CD4-positive, alpha-beta T cell (primary cell): ENCODE results near the gene GPR35. TPM values are rescaled to one million over a fixed set of nuclear protein-coding genes. Genes with fewer than 3 reads are reported as not detected.
A peak's percentile ranks its signal among the peaks of the same experiment; 100 is the strongest.

ENCODE experiments used
- ATAC-seq: fragments of 200-7000 bp; cut with Tn5 transposase; one replicate; pipeline ENCODE4 v1.10.0; 2022; ENCODE audit warnings: mild to moderate bottlenecking; ENCODE audit not compliant: poor library complexity
- CTCF ChIA-PET: fragments of 350-600 bp; sonication (Branson Sonifier 250); formaldehyde crosslinking; loops from one replicate; lab custom pipeline; 2021; ENCODE audit warnings: antibody characterized with exemption, inconsistent platforms; lab: Charles Lee
- POLR2A ChIA-PET: fragments of 350-600 bp; sonication (Branson Sonifier 250); formaldehyde crosslinking; loops from one replicate; lab custom pipeline; 2021; ENCODE audit warnings: antibody characterized with exemption, inconsistent platforms; lab: Charles Lee
- DNase-seq, 14 experiments: peaks; one replicate each; pipeline ENCODE4 v3.0.0-alpha.2; 2013 to 2020; ENCODE audit warnings: mixed read lengths in 2 of 14
- H3K27ac ChIP-seq, 2 donors: one replicate each; pipeline versions ENCODE4 v1.5.1 to v1.7.0; 2013; ENCODE audit warnings: low read length in 2 of 2, low read depth in 1 of 2, mild to moderate bottlenecking in 1 of 2
- H3K27me3 ChIP-seq, 2 experiments: 1 replicate in 1 of 2; 2 replicates in 1 of 2; pipeline versions ENCODE4 v1.6.1 to v1.7.0; 2013; ENCODE audit warnings: low read length in 2 of 2, control low read depth in 1 of 2, mild to moderate bottlenecking in 1 of 2, moderate library complexity in 1 of 2; ENCODE audit not compliant: insufficient read depth in 2 of 2, control insufficient read depth in 1 of 2
- H3K36me3 ChIP-seq: one replicate; pipeline ENCODE4 v1.6.1; 2013; ENCODE audit warnings: low read length, control low read depth; ENCODE audit not compliant: insufficient read depth
- H3K4me1 ChIP-seq: one replicate; pipeline ENCODE4 v1.6.1; 2013; ENCODE audit warnings: low read length, control low read depth; ENCODE audit not compliant: insufficient read depth
- H3K4me3 ChIP-seq: one replicate; pipeline ENCODE4 v1.5.1; 2013; ENCODE audit warnings: mild to moderate bottlenecking, low read length, moderate library complexity
- H3K9me3 ChIP-seq, 2 experiments: 1 replicate in 1 of 2; 2 replicates in 1 of 2; pipeline versions ENCODE4 v1.6.1 to v1.7.0; 2013; ENCODE audit warnings: low read length in 2 of 2, mild to moderate bottlenecking in 2 of 2, control low read depth in 1 of 2, moderate library complexity in 1 of 2; ENCODE audit not compliant: control insufficient read depth in 1 of 2, insufficient read depth in 1 of 2
- H3K27ac Mint-ChIP-seq: one replicate; pipeline ENCODE4 v1.8.0; 2020; ENCODE audit warnings: mixed read lengths
- H3K27me3 Mint-ChIP-seq: one replicate; pipeline ENCODE4 v1.8.0; 2021; ENCODE audit warnings: mixed read lengths
- H3K36me3 Mint-ChIP-seq: one replicate; pipeline ENCODE4 v1.8.0; 2021; ENCODE audit warnings: low read depth, mixed read lengths
- H3K4me1 Mint-ChIP-seq: one replicate; pipeline ENCODE4 v1.8.0; 2021; ENCODE audit warnings: low read depth, mixed read lengths
- H3K4me3 Mint-ChIP-seq: one replicate; pipeline ENCODE4 v1.8.0; 2020; ENCODE audit warnings: mild to moderate bottlenecking, mixed read lengths
- H3K9me3 Mint-ChIP-seq: one replicate; pipeline ENCODE4 v1.8.0; 2020; ENCODE audit warnings: mixed read lengths
- CTCF ChIP-seq: fragments of 200-600 bp; IDR thresholded peaks from one replicate; pipeline ENCODE4 v1.8.0; 2022; ENCODE audit warnings: antibody characterized with exemption, mild to moderate bottlenecking
- intact Hi-C, 2 experiments: fragments of 100-400 bp; cut with DNase I in 1 of 2; cut with micrococcal nuclease in 1 of 2; formaldehyde crosslinking; loops; one replicate each; pipeline versions ENCODE4 v1.15.1 to v1.9.0; 2023 to 2025; cut with DNase I, micrococcal nuclease
- total RNA-seq, 174 experiments: library from RNA in 2 of 174; stranded (reverse) in 2 of 174; gene quantifications; one replicate each; pipeline ENCODE4 v1.2.3 and lab custom pipeline; 2021 to 2026

GPR35 gene
- total RNA-seq, 2 experiments from 2014 or later: 7.1 to 7.2 TPM

DNA sequence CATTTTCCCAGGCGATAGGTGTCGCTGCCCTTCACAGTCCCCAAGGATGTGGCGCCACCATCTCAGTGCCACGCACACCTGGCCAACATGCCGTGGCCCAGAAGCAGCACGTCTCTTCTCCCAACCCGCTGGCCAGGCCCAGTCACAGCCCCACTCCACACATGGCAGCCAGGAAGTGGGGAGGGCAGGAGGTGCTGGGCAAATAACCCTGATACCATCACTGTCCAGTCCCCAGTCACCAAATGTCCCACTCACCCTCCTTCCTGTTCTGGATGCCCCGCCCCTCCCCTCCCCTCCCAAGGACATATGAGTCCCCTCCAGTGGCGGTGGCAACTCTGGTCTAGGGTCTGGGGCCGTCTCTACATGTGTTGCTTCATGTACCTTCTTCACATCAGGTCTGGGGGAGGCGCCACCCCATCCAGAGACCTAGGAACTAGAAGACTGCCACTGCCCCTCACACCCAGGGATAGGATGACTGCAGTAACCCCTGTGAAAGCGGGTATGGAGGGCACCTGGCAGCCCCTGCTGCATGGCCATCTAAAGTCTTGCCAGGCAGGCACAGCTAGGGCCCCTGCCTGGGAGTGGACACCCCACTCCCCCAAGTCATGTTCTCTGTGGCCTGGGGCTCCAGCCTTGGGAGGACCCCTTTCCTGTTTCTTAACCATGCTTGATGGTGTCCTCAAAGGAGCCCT lies 46.1 kb upstream of the GPR35 start:
- H3K27ac ChIP-seq: peak overlapping the region; percentile 59 to 69
- H3K36me3 Mint-ChIP-seq: peaks cover 47% of the 10 kb centered on the region
- ATAC-seq: no peak

GRCh38 chr2:240579771-240580614 lies 45.3 kb upstream of the GPR35 start:
- Mint-ChIP-seq H3K9me3 (no peaks in the 10 kb centered on the region), H3K27ac (peak overlapping the region; percentile 77), H3K4me3 (peak overlapping the region; percentile 18), H3K36me3 (peaks cover 42% of the 10 kb centered on the region), H3K4me1 (peaks cover 33% of the 10 kb centered on the region), H3K27me3 (no peaks in the 10 kb centered on the region)
- no peak overlapping the region for H3K4me3 ChIP-seq
- DNase-seq (peak; percentile 68 to 93 (median 78)), ATAC-seq (peak; percentile 97)
- POLR2A ChIA-PET: interaction anchor here (0.9 to 2.0 kb wide), 6 partner anchors 9 to 43 kb away, joined by 3 to 51 read pairs (median 9); partner anchors contain the start of genes DUSP28 and RNPEPL1
- H3K9me3 ChIP-seq: no peaks in the 10 kb centered on the region
- intact Hi-C loops: loop anchor here (1.0 to 10.0 kb wide), 5 partner anchors 19 to 1055 kb away; partner anchors contain the start of genes ATG4B (in 1 of the 2), MTERF4 (in 1 of the 2) and THAP4 (in 1 of the 2)
- peaks cover 57% of the 10 kb centered on the region for H3K4me1 ChIP-seq
- CTCF ChIA-PET: interaction anchor here (0.6 to 2.0 kb wide), 12 partner anchors 9 to 69 kb away, joined by 3 to 54 read pairs (median 7); partner anchors contain the start of genes ANKMY1, DUSP28, GPR35 and RNPEPL1
- H3K36me3 ChIP-seq: peaks cover 38% of the 10 kb centered on the region
- TF ChIP-seq CTCF: peak; percentile 66
- peak overlapping the region; percentile 59 to 69 for H3K27ac ChIP-seq
- H3K27me3 ChIP-seq: no peaks in the 10 kb centered on the region

More for the DNA sequence above, 46.1 kb upstream of the GPR35 start:
- POLR2A ChIA-PET: interaction anchor here (0.9 to 2.0 kb wide), 5 partner anchors 10 to 28 kb away, joined by 3 to 51 read pairs (median 14); partner anchors contain the start of genes DUSP28 and RNPEPL1
- Mint-ChIP-seq H3K27ac (peak overlapping the region; percentile 77), H3K4me1 (peaks cover 27% of the 10 kb centered on the region), H3K27me3 (no peaks in the 10 kb centered on the region), H3K9me3 (no peaks in the 10 kb centered on the region), H3K4me3 (peak overlapping the region; percentile 18)
- no peak overlapping the region for H3K4me3 ChIP-seq
- intact Hi-C loops: loop anchor here (1.0 to 2.0 kb wide), 2 partner anchors 18 to 64 kb away; no protein-coding TSS in a partner anchor
- no peaks in the 10 kb centered on the region for H3K9me3 ChIP-seq
- CTCF ChIA-PET: interaction anchor here (0.6 to 2.0 kb wide), 12 partner anchors 8 to 70 kb away, joined by 3 to 54 read pairs (median 7); partner anchors contain the start of genes ANKMY1, DUSP28, GPR35 and RNPEPL1
- H3K36me3 ChIP-seq: peaks cover 45% of the 10 kb centered on the region
- no peak for TF ChIP-seq CTCF
- no peaks in the 10 kb centered on the region for H3K27me3 ChIP-seq
- no peak for DNase-seq
- H3K4me1 ChIP-seq: peaks cover 49% of the 10 kb centered on the region

GRCh38 chr2:240581811-240582210 lies 43.5 kb upstream of the GPR35 start:
- intact Hi-C loops: loop anchor here in 1 of 2 experiments (10.0 kb wide), 3 partner anchors 253 to 1053 kb away; partner anchors contain the start of genes ATG4B, MTERF4 and THAP4
- no peak for DNase-seq
- Mint-ChIP-seq H3K9me3 (no peaks in the 10 kb centered on the region), H3K27ac (peak overlapping the region; percentile 39), H3K27me3 (no peaks in the 10 kb centered on the region), H3K4me3 (peak overlapping the region; percentile 9), H3K36me3 (peaks cover 40% of the 10 kb centered on the region), H3K4me1 (peaks cover 45% of the 10 kb centered on the region)
- TF ChIP-seq CTCF: no peak
- Histone ChIP-seq H3K27ac (no peak overlapping the region), H3K36me3 (peaks cover 19% of the 10 kb centered on the region), H3K4me1 (peaks cover 63% of the 10 kb centered on the region), H3K9me3 (no peaks in the 10 kb centered on the region), H3K27me3 (no peaks in the 10 kb centered on the region), H3K4me3 (no peak overlapping the region)
- CTCF ChIA-PET: interaction anchor here (0.8 to 1.4 kb wide), 3 partner anchors 16 to 68 kb away, joined by 3 read pairs; no protein-coding TSS in a partner anchor
- no peak for ATAC-seq
- POLR2A ChIA-PET: interaction anchor here (1.0 kb wide), 2 partner anchors 15 to 17 kb away, joined by 4 read pairs; no protein-coding TSS in a partner anchor
